ENCODE data around the gene KCNS3.

The KCNS3 gene

DNA sequence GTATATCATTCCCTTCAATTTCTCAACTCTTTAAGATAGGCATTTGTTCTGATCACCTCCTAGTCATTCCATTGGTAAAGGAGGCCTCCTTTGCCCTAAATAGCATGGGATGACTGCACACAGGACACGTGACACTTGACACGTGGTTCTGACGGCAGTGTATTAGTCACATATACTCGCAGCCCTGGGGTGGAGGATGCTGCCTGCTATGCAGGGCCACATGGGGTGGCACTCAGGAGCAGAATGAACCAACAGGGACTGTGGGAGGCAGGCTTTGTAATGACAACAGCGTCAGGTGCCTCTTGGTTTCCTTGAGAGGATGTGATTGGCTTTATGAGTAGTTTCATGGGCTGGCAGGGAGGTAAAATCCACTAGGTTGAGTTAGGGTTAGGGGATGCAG lies 9.3 kb upstream of the KCNS3 start:
- Mint-ChIP-seq H3K27me3 (ENCODE audit: low read depth, poor library complexity) (peaks cover 28% of the 10 kb centered on the region), H3K36me3 (ENCODE audit: low read depth) (no peaks in the 10 kb centered on the region), H3K4me3 (no peak overlapping the region), H3K27ac (no peak overlapping the region), H3K9me3 (no peaks in the 10 kb centered on the region), H3K4me1 (no peaks in the 10 kb centered on the region)
- no peak for DNase-seq
- TF ChIP-seq, protein P1, sequence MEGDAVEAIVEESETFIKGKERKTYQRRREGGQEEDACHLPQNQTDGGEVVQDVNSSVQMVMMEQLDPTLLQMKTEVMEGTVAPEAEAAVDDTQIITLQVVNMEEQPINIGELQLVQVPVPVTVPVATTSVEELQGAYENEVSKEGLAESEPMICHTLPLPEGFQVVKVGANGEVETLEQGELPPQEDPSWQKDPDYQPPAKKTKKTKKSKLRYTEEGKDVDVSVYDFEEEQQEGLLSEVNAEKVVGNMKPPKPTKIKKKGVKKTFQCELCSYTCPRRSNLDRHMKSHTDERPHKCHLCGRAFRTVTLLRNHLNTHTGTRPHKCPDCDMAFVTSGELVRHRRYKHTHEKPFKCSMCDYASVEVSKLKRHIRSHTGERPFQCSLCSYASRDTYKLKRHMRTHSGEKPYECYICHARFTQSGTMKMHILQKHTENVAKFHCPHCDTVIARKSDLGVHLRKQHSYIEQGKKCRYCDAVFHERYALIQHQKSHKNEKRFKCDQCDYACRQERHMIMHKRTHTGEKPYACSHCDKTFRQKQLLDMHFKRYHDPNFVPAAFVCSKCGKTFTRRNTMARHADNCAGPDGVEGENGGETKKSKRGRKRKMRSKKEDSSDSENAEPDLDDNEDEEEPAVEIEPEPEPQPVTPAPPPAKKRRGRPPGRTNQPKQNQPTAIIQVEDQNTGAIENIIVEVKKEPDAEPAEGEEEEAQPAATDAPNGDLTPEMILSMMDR (IDR thresholded peaks at IDR 0.05), result no peak

GRCh38 chr2:17871639-17872038 lies 6.8 kb upstream of the KCNS3 start:
- TF ChIP-seq, protein P1 (IDR thresholded peaks at IDR 0.05), result no peak
- Mint-ChIP-seq H3K36me3 (ENCODE audit: low read depth) (no peaks in the 10 kb centered on the region), H3K4me3 (no peak overlapping the region), H3K9me3 (no peaks in the 10 kb centered on the region), H3K27ac (no peak overlapping the region), H3K27me3 (ENCODE audit: low read depth, poor library complexity) (peaks cover 53% of the 10 kb centered on the region), H3K4me1 (no peaks in the 10 kb centered on the region)
- no peak for DNase-seq

DNA sequence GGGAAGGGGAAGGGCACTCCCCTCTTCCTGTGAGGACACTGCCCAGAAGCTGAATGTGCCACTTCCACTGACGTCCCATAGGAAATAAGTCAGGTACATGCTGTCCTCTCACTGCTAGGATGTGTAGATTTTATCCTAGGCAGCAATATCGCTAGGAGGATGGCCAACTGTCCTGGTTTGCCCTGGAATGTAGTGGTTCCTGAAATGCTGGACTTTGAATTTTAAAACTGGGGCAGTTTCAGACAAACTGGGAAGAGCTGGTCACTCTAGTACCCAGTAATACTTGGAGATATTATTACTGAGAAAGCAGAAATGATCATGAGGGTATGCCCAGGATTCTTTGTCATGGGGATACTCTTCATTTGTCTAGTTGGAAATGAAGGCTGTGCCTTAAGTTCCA lies 5.4 kb upstream of the KCNS3 start:
- no peak for DNase-seq

GRCh38 chr2:17876590-17876989 lies 1.9 kb upstream of the KCNS3 start:
- Mint-ChIP-seq H3K4me1 (peaks cover 20% of the 10 kb centered on the region), H3K36me3 (ENCODE audit: low read depth) (no peaks in the 10 kb centered on the region), H3K9me3 (no peaks in the 10 kb centered on the region), H3K4me3 (peak overlapping the region; percentile 54), H3K27ac (no peak overlapping the region), H3K27me3 (ENCODE audit: low read depth, poor library complexity) (peaks cover 87% of the 10 kb centered on the region)
- DNase-seq, result no peak
- TF ChIP-seq, protein P1 (IDR thresholded peaks at IDR 0.05), result no peak

More for the DNA sequence above, 5.4 kb upstream of the KCNS3 start:
- H3K4me3 Mint-ChIP-seq, result no peak overlapping the region
- TF ChIP-seq, protein P1 (IDR thresholded peaks at IDR 0.05), result no peak
- H3K27me3 Mint-ChIP-seq (ENCODE audit: low read depth, poor library complexity), result peaks cover 67% of the 10 kb centered on the region
- no peak overlapping the region for H3K27ac Mint-ChIP-seq
- H3K36me3 Mint-ChIP-seq (ENCODE audit: low read depth), result no peaks in the 10 kb centered on the region
- H3K9me3 Mint-ChIP-seq, result no peaks in the 10 kb centered on the region
- peaks cover 10% of the 10 kb centered on the region for H3K4me1 Mint-ChIP-seq

GRCh38 chr2:17877811-17878280 lies 621 bp upstream of the KCNS3 start:
- DNase-seq, result peak; percentile 23
- no peak overlapping the region for H3K27ac Mint-ChIP-seq
- TF ChIP-seq, protein P1 (IDR thresholded peaks at IDR 0.05), result no peak
- peak overlapping the region; percentile 85 for H3K4me3 Mint-ChIP-seq
- H3K27me3 Mint-ChIP-seq (ENCODE audit: low read depth, poor library complexity), result peaks cover 86% of the 10 kb centered on the region
- H3K36me3 Mint-ChIP-seq (ENCODE audit: low read depth), result no peaks in the 10 kb centered on the region
- no peaks in the 10 kb centered on the region for H3K9me3 Mint-ChIP-seq
- H3K4me1 Mint-ChIP-seq, result peaks cover 20% of the 10 kb centered on the region

- Mint-ChIP-seq H3K4me1 (peaks cover 20% of the 10 kb centered on the region), H3K4me3 (peak overlapping the region; percentile 87), H3K9me3 (no peaks in the 10 kb centered on the region), H3K27ac (no peak overlapping the region), H3K27me3 (ENCODE audit: low read depth, poor library complexity) (peaks cover 77% of the 10 kb centered on the region), H3K36me3 (ENCODE audit: low read depth) (no peaks in the 10 kb centered on the region)
- TF ChIP-seq, protein P1 (IDR thresholded peaks at IDR 0.05), result peak; percentile 17
- DNase-seq, result peak; percentile 74
Observed at GRCh38 chr2:17879137-17879912, 858 bp downstream of the KCNS3 start.

Measured in nephron progenitor cell (in vitro differentiated cells).